GM19351 (cell line): ENCODE data around the gene CAPN1.

Source experiments
- ATAC-seq: cut with Tn5 transposase; IDR thresholded peaks from one replicate; pipeline ENCODE4 v1.9.1; 2021; ENCODE audit warnings: mild to moderate bottlenecking, moderate library complexity; ENCODE audit not compliant: unreplicated experiment

The CAPN1 gene

DNA sequence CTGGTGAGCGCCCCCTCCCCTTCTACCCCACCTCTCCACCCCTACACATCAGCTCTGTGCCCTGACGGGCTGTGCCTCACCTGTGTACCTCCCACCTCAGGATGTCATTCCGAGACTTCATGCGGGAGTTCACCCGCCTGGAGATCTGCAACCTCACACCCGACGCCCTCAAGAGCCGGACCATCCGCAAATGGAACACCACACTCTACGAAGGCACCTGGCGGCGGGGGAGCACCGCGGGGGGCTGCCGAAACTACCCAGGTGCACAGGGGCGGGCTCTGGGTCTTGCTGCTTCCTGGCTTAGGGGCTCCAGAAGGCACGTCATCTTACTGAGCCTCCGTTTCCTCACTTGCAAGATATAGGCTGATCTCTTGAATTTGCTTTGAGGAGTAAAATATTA lies 6.8 kb downstream of the CAPN1 start:
- no peak for ATAC-seq

DNA sequence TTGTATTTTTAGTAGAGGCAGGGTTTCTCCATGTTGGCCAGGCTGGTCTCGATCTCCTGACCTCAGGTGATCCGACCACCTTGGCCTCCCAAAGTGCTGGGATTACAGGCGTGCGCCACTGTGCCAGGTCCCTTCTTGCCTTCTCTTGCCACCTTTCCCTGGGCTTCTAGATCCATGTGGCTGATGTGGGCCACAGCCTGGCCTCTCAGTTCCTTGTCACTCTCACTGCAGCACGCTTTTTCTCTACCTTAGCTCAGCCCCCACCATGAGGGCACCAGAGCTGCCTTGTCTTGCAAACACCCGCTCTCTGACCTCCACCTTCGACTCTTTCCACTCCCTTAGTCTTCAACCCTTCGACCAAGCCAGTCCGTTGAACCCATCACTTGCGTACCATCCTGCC lies 7.5 kb downstream of the CAPN1 start:
- no peak for ATAC-seq

GRCh38 chr11:65194564-65194963 lies 12.8 kb downstream of the CAPN1 start:
- no peak for ATAC-seq

- ATAC-seq = no peak
Observed at GRCh38 chr11:65204143-65204542, 22.4 kb downstream of the CAPN1 start.

- no peak for ATAC-seq
Observed at GRCh38 chr11:65204646-65205601, 23.2 kb downstream of the CAPN1 start.

GRCh38 chr11:65205602-65205967 lies 23.9 kb downstream of the CAPN1 start:
- no peak for ATAC-seq

GRCh38 chr11:65206441-65206841 lies 24.7 kb downstream of the CAPN1 start:
- no peak for ATAC-seq

- ATAC-seq = no peak
Observed at GRCh38 chr11:65206901-65207300, 25.2 kb downstream of the CAPN1 start.

DNA sequence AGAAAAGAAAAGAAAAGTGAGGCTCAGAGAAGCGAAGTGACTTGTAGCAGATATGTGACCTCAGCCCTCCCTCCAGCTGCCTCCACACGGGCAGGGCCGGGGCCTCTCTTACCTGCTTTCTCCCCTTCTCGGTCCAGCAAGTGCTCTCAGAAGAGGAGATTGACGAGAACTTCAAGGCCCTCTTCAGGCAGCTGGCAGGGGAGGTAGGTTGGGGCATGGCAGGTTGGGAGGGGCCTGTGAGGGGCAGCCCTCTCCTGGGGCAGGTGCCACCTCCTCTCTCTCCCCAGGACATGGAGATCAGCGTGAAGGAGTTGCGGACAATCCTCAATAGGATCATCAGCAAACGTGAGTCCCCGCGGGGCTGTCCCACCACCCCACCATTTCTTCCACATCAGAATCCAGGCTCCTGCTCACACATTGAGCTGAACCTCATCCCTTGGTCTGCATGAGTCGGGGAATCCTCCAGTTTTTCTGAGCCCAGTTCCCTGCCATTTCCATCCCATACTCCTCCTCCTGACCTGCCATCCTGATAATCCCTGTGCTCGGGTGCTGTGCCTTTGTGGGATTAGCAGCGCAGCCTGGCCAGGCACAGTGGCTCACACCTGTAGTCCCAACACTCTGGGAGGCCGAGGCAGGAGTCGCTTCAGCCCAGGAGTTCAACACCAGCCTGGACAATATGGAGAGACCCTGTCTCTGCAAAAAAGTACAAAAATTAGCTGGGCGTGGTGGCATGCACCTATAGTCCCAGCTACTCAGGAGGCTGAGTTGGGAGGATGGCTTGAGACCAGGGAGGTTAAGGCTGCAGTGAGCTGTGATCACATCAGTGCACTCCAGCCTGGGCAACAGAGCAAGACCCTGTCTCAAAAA lies 26.4 kb downstream of the CAPN1 start:
- ATAC-seq = no peak

GRCh38 chr11:65208785-65209710 lies 27.3 kb downstream of the CAPN1 start:
- no peak for ATAC-seq

GRCh38 chr11:65209711-65210360 lies 28.1 kb downstream of the CAPN1 start:
- ATAC-seq = no peak

DNA sequence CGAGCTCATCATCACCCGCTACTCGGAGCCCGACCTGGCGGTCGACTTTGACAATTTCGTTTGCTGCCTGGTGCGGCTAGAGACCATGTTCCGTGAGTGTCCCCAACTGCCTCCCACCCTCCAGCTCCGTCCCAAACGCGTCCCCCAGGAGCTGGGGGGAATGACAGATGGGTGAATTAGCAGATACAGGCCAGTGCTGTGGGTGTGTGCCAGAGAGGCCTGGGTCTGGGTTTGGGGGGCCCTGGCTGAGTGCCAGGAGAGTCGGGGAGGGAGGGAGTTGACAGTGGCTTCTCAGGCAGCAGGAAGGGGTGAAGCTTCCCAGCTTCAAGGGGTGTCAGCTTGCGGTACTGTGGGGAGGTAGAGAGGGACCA lies 28.6 kb downstream of the CAPN1 start:
- ATAC-seq = no peak

GRCh38 chr11:65210748-65211147 lies 29.0 kb downstream of the CAPN1 start:
- no peak for ATAC-seq

DNA sequence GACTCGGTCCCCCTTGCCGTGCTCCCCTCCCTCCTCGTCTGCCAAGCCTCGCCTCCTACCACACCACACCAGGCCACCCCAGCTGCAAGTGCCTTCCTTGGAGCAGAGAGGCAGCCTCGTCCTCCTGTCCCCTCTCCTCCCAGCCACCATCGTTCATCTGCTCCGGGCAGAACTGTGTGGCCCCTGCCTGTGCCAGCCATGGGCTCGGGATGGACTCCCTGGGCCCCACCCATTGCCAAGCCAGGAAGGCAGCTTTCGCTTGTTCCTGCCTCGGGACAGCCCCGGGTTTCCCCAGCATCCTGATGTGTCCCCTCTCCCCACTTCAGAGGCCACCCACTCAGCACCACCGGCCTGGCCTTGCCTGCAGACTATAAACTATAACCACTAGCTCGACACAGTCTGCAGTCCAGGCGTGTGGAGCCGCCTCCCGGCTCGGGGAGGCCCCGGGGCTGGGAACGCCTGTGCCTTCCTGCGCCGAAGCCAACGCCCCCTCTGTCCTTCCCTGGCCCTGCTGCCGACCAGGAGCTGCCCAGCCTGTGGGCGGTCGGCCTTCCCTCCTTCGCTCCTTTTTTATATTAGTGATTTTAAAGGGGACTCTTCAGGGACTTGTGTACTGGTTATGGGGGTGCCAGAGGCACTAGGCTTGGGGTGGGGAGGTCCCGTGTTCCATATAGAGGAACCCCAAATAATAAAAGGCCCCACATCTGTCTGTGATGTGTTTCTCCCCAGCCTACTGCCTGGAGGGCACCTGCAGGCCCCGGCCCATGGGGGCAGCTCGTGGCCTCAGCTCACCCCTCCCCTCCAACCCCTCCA lies 29.8 kb downstream of the CAPN1 start:
- ATAC-seq = no peak

DNA sequence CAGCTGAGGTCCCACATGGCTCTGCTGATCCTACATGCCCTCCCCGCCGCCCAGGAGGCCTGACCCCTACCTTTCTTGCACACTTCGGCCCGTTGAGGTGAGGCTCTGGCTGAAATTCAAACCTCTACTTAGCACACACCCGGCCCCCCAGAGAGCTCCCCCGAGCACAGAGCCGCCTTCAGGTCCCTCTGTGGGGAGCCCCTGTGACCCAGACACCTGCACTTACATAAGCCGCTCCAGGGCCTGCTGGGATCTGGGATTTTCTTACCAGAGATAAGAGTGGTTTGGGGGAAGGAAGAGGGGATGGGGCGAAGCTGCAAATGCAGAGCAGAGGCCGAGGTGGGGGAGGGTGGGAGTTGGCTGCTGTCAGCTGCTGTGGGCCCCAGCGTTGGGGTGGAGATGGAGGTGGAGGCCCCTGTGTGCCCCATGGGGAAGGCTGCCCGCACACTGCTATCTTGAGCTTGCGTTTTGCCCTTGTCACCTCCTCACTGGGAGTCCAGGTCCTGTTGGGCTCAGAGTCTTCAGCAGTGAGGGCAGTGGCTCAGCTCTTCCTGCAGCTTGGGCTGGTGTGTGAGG lies 30.6 kb downstream of the CAPN1 start:
- no peak for ATAC-seq

- ATAC-seq = no peak
Observed at GRCh38 chr11:65213322-65214211, 31.8 kb downstream of the CAPN1 start.

GRCh38 chr11:65214212-65214845 lies 32.6 kb downstream of the CAPN1 start:
- no peak for ATAC-seq
